C4-2B (cell line): Measurements from ENCODE around the gene CENPU.

Experiments used
- H3K27ac ChIP-seq: fragments of 450-650 bp; 2 replicates; pipeline ENCODE4 v1.5.1; 2017
- ZFX ChIP-seq: fragments of 450-650 bp; IDR thresholded peaks from 2 replicates; pipeline ENCODE4 v1.6.1; 2017
- TF ChIP-seq, protein P1 (sequence below): fragments of 450-650 bp; conservative IDR thresholded peaks from 2 replicates; pipeline ENCODE4 v1.5.1; 2017; ENCODE audit warnings: mild to moderate bottlenecking

CENPU gene

DNA sequence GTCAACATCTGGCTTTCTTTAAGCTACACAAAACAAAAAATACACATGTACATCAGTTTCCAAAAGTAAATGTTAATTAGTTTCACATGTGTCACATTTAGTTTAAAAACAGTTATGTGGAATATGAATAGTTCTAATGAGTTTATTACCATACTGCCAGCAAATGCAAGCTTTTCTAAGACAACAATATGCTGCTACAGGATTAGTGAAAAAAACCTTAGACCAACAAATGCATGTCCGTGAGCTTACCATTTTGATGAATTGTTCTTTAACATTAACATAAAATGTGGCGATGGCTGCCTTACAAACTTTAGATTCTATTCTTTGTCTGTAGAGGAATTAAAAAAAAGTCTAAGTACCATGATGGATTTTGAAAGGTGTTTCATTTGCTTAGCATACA, 31.8 kb downstream of the CENPU start:
- H3K27ac ChIP-seq, result no peak overlapping the region
- TF ChIP-seq, protein P1, sequence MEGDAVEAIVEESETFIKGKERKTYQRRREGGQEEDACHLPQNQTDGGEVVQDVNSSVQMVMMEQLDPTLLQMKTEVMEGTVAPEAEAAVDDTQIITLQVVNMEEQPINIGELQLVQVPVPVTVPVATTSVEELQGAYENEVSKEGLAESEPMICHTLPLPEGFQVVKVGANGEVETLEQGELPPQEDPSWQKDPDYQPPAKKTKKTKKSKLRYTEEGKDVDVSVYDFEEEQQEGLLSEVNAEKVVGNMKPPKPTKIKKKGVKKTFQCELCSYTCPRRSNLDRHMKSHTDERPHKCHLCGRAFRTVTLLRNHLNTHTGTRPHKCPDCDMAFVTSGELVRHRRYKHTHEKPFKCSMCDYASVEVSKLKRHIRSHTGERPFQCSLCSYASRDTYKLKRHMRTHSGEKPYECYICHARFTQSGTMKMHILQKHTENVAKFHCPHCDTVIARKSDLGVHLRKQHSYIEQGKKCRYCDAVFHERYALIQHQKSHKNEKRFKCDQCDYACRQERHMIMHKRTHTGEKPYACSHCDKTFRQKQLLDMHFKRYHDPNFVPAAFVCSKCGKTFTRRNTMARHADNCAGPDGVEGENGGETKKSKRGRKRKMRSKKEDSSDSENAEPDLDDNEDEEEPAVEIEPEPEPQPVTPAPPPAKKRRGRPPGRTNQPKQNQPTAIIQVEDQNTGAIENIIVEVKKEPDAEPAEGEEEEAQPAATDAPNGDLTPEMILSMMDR, result no peak
- TF ChIP-seq ZFX, result no peak

DNA sequence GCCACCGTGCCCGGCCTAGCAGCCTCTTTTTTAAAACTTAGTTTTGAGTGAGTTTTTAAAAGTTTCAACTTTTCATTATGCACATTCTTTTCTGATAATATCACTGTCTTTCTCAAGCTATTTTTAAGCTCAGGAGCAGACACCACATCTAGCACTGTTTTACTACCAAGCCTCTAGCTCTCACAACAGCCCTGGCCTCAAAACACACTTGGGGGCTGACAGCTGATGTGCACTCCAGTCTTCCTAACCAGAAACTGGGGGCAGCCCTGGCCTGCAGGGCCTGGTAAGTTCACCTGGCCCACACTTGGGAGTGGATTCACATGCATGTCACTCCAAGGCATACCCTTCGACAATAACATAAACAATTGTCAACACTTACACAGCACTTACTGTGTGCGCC, 34.0 kb downstream of the CENPU start:
- no peak for TF ChIP-seq ZFX
- TF ChIP-seq, protein P1, result no peak

DNA sequence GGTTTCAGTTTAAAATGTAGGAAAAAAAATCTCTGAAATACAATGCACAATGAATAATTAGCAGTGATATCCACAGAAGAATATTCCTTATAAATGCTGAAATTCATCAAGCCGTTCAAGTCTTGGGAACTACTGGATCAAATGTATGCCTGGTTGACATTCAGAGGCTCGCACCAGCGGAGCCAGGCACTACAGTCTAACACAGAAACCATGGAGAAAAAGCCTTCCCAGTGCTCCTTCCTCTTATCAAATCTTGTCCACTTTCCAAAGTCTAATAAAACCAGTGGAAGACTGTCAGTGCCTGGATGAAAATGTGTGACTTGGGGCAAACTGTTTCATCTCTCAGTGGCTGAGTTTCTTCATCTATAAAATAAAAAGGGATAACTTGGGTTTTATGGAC, 35.9 kb downstream of the CENPU start:
- TF ChIP-seq, protein P1, result no peak
- no peak for TF ChIP-seq ZFX

More for the DNA sequence above, 34.0 kb downstream of the CENPU start:
- H3K27ac ChIP-seq, result no peak overlapping the region

DNA sequence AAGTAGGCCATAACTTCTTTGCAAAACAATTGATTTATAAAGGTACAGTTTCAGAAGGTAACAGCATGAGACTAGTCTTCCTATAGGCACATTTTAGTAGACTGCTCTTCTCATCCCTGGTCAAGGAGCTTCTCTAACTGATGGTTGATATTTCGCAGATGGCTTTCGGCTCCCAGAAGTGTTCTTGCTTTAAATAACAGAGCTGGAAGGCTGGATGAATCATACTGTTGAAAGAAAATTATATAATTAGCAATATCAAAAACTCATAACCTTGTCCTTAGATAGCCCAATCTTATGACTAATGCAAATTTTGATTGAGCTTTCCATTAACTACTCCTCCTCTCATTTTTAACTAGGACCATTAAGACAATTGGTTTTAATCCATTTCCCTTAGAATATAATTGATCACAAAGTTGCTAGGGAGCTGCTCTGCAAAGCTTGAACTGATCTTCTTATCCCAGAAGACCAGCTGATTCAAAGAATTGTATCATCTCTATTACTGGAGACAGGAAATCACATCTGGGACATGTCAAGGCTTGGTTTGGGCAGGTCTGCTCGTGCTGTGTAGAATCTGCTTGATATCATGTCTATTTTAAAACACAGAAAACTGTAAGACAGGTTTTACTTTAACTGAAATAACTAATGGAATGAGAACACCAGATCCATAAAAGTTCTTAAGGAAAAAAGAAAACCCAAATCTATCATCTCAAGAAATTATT, 38.6 kb downstream of the CENPU start:
- no peak overlapping the region for H3K27ac ChIP-seq
- TF ChIP-seq ZFX, result no peak
- TF ChIP-seq, protein P1, result no peak

More for the DNA sequence above, 35.9 kb downstream of the CENPU start:
- H3K27ac ChIP-seq, result no peak overlapping the region

DNA sequence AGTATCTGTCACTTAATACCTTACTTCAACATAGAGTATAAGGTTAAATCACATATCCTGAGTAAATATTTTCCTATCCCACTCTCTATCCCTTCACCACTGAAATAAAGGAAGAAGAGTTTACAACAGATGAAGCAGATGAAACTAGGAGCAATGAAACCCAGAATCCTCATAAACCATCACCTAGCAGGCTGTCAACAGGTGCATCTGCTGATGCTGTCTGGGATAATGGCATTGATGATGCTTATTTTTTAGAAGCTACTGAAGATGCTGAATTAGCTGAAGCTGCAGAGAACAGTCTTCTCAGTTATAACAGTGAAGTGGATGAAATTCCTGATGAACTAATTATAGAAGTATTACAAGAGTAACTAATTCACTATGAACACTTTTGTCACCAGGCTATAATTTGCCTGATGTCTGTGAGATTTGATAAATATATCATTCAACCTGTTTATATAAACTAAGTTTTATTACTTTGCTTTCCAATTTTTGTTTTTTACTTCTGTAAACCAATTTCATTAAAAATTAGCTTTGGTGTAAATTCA, 39.4 kb downstream of the CENPU start:
- H3K27ac ChIP-seq, result no peak overlapping the region

DNA sequence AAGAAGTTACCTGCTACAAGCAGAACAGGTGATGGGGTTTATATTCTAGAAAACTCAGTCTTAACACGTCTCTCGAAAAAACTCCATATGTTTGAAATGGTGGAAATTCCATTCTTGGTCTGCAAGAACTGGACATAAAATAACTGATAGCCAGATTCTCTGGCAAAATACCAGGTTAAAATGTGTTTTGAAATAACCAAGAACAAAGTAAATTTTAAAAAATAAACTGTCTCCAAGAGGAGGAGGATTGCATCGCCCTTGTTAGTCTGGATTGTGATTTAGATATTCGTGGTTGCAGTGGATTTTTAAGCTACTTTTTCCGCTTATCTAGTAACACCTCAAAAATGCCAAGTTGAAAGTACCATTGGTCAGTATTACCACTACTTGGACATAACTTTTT, 40.8 kb downstream of the CENPU start:
- TF ChIP-seq ZFX, result no peak
- TF ChIP-seq, protein P1, result no peak
- no peak overlapping the region for H3K27ac ChIP-seq

More for the DNA sequence above, 39.4 kb downstream of the CENPU start:
- TF ChIP-seq ZFX, result no peak
- TF ChIP-seq, protein P1, result no peak

DNA sequence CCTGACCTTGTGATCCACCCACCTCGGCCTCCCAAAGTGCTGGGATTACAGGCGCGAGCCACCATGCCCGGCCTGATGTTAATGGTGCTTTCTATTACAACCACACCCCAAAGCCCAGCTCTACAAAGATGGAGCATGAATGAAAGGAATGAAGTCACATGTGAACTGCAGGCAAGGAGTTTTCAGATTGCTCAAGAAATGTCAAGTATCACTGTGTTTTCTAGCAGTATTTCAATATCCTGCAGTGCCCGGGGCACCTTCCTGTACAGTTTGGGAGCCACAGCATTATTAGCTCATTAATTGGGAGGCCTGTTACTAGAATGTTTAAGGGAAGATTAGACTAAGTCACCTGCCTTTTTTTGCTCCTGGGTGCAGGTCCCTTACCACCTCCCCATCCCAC, 44.2 kb downstream of the CENPU start:
- H3K27ac ChIP-seq, result no peak overlapping the region
- TF ChIP-seq, protein P1, result no peak
- TF ChIP-seq ZFX, result no peak
